GM23338 (cell line): ENCODE data around the gene TCF12.

Experiments
- CREB1 ChIP-seq: fragments of 250-450 bp; sonication (Bioruptor Pico); IDR thresholded peaks from 2 replicates; pipeline ENCODE4 v1.5.0; 2020; ENCODE audit warnings: low read depth, mild to moderate bottlenecking, moderate library complexity
- EZH2 ChIP-seq: fragments of 200-600 bp; sonication (generic); IDR thresholded peaks from one replicate; pipeline ENCODE4 v1.8.0; 2017; ENCODE audit warnings: antibody characterized with exemption, mild to moderate bottlenecking, low read depth; ENCODE audit not compliant: unreplicated experiment
- EZH2phosphoT487 ChIP-seq: fragments of 200-600 bp; sonication (generic); IDR thresholded peaks from one replicate; pipeline ENCODE4 v1.8.1; 2018; ENCODE audit warnings: antibody characterized with exemption; ENCODE audit not compliant: unreplicated experiment
- NANOG ChIP-seq: IDR thresholded peaks from 2 replicates; pipeline ENCODE4 v1.6.1; 2016; ENCODE audit warnings: antibody characterized with exemption, borderline replicate concordance
- POLR2AphosphoS5 ChIP-seq: IDR thresholded peaks from 2 replicates; pipeline ENCODE4 v1.6.1; 2016; ENCODE audit warnings: antibody characterized with exemption, low read depth
- REST ChIP-seq: IDR thresholded peaks from one replicate; pipeline ENCODE4 v1.6.1; 2018; ENCODE audit warnings: antibody characterized with exemption; ENCODE audit not compliant: unreplicated experiment
- STAT1 ChIP-seq: IDR thresholded peaks from one replicate; pipeline ENCODE4 v1.6.1; 2016; ENCODE audit warnings: antibody characterized with exemption; ENCODE audit not compliant: unreplicated experiment
- ZNF331 ChIP-seq: fragments of 250-450 bp; sonication (Bioruptor Pico); IDR thresholded peaks from 2 replicates; pipeline ENCODE4 v1.5.0; 2020; ENCODE audit warnings: low read depth, mild to moderate bottlenecking, moderate library complexity
- ZNF462 ChIP-seq: fragments of 250-450 bp; sonication (Bioruptor Pico); IDR thresholded peaks from 2 replicates; pipeline ENCODE4 v1.5.0; 2020; ENCODE audit warnings: mild to moderate bottlenecking, moderate library complexity
- TF ChIP-seq, protein P1 (sequence below), 2 experiments: fragments of 200-600 bp in 1 of 2; sonication (generic) in 1 of 2; conservative IDR thresholded peaks; 2 replicates each; pipeline versions ENCODE4 v1.5.1 to v1.6.1; 2016 to 2017; ENCODE audit warnings: antibody characterized with exemption in 2 of 2, low read depth in 2 of 2, mild to moderate bottlenecking in 2 of 2, moderate library complexity in 1 of 2

DNA sequence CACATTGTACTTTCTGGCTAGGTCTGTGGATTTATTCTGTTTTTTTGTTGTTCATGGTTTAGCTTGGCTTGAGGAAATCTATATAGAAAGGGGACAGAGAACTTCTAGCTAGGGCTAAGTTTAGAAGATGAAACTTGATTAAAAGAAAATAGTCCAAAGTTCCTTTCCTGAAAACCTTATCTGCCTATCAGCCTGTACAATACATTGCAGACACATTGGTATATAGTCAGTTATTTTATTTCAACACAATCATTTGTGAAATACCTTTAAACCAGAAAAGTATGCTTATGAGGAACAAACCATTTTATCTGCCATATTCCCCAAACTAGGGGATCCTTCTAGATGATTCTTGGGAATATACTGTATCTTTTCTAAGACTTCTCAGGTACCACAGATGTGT is 310.6 kb downstream of the TCF12 start:
- TF ChIP-seq POLR2AphosphoS5 (no peak), REST (no peak), EZH2phosphoT487 (no peak), EZH2 (no peak), NANOG (no peak), CREB1 (CRISPR knock-in tag) (no peak), STAT1 (no peak), ZNF462 (CRISPR knock-in tag) (no peak), ZNF331 (CRISPR knock-in tag) (no peak)
- TF ChIP-seq, protein P1, sequence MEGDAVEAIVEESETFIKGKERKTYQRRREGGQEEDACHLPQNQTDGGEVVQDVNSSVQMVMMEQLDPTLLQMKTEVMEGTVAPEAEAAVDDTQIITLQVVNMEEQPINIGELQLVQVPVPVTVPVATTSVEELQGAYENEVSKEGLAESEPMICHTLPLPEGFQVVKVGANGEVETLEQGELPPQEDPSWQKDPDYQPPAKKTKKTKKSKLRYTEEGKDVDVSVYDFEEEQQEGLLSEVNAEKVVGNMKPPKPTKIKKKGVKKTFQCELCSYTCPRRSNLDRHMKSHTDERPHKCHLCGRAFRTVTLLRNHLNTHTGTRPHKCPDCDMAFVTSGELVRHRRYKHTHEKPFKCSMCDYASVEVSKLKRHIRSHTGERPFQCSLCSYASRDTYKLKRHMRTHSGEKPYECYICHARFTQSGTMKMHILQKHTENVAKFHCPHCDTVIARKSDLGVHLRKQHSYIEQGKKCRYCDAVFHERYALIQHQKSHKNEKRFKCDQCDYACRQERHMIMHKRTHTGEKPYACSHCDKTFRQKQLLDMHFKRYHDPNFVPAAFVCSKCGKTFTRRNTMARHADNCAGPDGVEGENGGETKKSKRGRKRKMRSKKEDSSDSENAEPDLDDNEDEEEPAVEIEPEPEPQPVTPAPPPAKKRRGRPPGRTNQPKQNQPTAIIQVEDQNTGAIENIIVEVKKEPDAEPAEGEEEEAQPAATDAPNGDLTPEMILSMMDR (conservative IDR thresholded peaks at IDR 0.05; ENCODE audit: low read depth in 2 of 2), result no peak
